SU-DHL-6 (cell line): ENCODE data around the gene TMCC1.

ENCODE experiments used
- EZH2phosphoT487 ChIP-seq: fragments of 200-600 bp; sonication (generic), shearing (Covaris generic); conservative IDR thresholded peaks from 2 replicates; pipeline ENCODE4 v1.6.1; 2018; ENCODE audit warnings: mild to moderate bottlenecking, antibody characterized with exemption, low read length, moderate library complexity, mixed read lengths
- TF ChIP-seq, protein P1 (sequence below): fragments of 200-600 bp; sonication (generic); IDR thresholded peaks from one replicate; pipeline ENCODE4 v1.5.1; 2017; ENCODE audit warnings: antibody characterized with exemption, mild to moderate bottlenecking, low read length, moderate library complexity; ENCODE audit not compliant: insufficient read depth, poor library complexity, severe bottlenecking

DNA sequence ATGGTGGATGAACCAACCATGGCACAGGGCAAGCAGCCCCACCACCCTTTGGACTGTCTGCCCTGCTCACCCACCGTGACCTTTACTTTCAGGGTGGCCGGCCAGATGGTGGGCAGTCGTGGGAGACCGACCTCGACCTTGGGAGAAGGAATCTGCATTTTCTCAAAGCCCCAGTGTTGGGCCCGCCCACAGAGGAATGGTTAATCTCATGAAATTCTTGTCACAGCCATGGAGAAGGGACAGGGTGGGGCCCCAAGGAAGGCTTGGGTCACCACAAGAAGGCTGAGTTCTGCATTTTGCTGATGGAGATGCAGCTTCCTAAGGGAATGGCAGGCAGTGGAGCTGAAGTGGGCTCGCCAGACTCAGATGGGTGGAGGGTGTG lies 290.0 kb downstream of the TMCC1 start:
- TF ChIP-seq, protein P1, sequence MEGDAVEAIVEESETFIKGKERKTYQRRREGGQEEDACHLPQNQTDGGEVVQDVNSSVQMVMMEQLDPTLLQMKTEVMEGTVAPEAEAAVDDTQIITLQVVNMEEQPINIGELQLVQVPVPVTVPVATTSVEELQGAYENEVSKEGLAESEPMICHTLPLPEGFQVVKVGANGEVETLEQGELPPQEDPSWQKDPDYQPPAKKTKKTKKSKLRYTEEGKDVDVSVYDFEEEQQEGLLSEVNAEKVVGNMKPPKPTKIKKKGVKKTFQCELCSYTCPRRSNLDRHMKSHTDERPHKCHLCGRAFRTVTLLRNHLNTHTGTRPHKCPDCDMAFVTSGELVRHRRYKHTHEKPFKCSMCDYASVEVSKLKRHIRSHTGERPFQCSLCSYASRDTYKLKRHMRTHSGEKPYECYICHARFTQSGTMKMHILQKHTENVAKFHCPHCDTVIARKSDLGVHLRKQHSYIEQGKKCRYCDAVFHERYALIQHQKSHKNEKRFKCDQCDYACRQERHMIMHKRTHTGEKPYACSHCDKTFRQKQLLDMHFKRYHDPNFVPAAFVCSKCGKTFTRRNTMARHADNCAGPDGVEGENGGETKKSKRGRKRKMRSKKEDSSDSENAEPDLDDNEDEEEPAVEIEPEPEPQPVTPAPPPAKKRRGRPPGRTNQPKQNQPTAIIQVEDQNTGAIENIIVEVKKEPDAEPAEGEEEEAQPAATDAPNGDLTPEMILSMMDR: no peak
- TF ChIP-seq EZH2phosphoT487: no peak
